HepG2 (cell line): ENCODE data around the gene KLHL12. TPM values are rescaled to one million over a fixed set of nuclear protein-coding genes. Genes with fewer than 3 reads are reported as not detected.

Experiments
- ATAC-seq: fragments of 200-7000 bp; cut with Tn5 transposase; 3 replicates; pipeline ENCODE4 v1.9.1; 2020; ENCODE audit warnings: mild to moderate bottlenecking, moderate library complexity
- BruUV-seq: library from RNA; stranded (reverse); fragments of 400-500 nt; replicated peaks from 2 replicates; lab custom pipeline; 2021; lab: Mats Ljungman, UMichigan
- CTCF ChIA-PET: fragments of 300-600 bp; formaldehyde crosslinking; extraction: SDS; loops from one replicate; lab custom pipeline; 2021; ENCODE audit warnings: low total read pairs, inconsistent platforms, low intra/inter-chr PET ratio; lab: Yijun Ruan, JAX
- POLR2A ChIA-PET: fragments of 350-600 bp; sonication (Branson Sonifier 250); formaldehyde crosslinking; loops from one replicate; lab custom pipeline; 2020; ENCODE audit warnings: antibody characterized with exemption, inconsistent platforms; lab: Yijun Ruan, JAX
- DNase-seq: peaks from one replicate; pipeline ENCODE4 v3.0.0-alpha.2; 2015; ENCODE audit warnings: low spot score
- FAIRE-seq: peaks from 3 replicates; lab custom pipeline; 2011; peaks lifted over from hg19 to GRCh38; lab: Jason Lieb, UNC
- H2AFZ ChIP-seq: one replicate; pipeline ENCODE4 v1.6.1; 2011; ENCODE audit warnings: low read length, inconsistent platforms
- H3K27ac ChIP-seq: fragments of 300-600 bp; 3 replicates; pipeline ENCODE4 v1.8.0; 2011; ENCODE audit warnings: mixed run types, mild to moderate bottlenecking, mixed read lengths, low read length, inconsistent platforms; ENCODE audit not compliant: insufficient read depth; ENCODE audit errors: extremely low read length
- H3K27me3 ChIP-seq, 2 experiments: fragments of 200-600 bp in 1 of 2; 2 replicates in 1 of 2; 3 replicates in 1 of 2; pipeline versions ENCODE4 v1.6.0 to v1.8.0; 2011; ENCODE audit warnings: low read length in 2 of 2, mild to moderate bottlenecking in 2 of 2, moderate library complexity in 2 of 2, inconsistent platforms in 1 of 2; ENCODE audit not compliant: insufficient read depth in 2 of 2, control insufficient read depth in 1 of 2
- H3K36me3 ChIP-seq, 2 experiments: fragments of 200-600 bp in 1 of 2; replicated peaks in 1 of 2; 2 replicates in 1 of 2; 3 replicates in 1 of 2; pipeline versions ENCODE4 v1.5.1 to v1.8.0; 2011; ENCODE audit warnings: low read length in 2 of 2, inconsistent platforms in 1 of 2; ENCODE audit not compliant: insufficient read depth in 2 of 2, control insufficient read depth in 1 of 2
- H3K4me1 ChIP-seq: 2 replicates; pipeline ENCODE4 v1.5.1; 2012; ENCODE audit warnings: low read length, inconsistent platforms; ENCODE audit not compliant: insufficient read depth
- H3K4me2 ChIP-seq: 2 replicates; pipeline ENCODE4 v1.6.0; 2011; ENCODE audit warnings: low read depth, low read length, inconsistent platforms
- H3K4me3 ChIP-seq, 3 experiments: fragments of 200-600 bp in 1 of 3; sonication (generic), shearing (Covaris generic) in 1 of 3; replicated peaks in 1 of 3; 2 replicates each; pipeline ENCODE4 v1.5.1; 2011 to 2016; ENCODE audit warnings: low read length in 3 of 3, inconsistent platforms in 2 of 3, low read depth in 2 of 3, mild to moderate bottlenecking in 2 of 3, control low read depth in 1 of 3, mixed read lengths in 1 of 3; ENCODE audit not compliant: insufficient read depth in 1 of 3
- H3K79me2 ChIP-seq: one replicate; pipeline ENCODE4 v1.6.1; 2011; ENCODE audit warnings: low read length, inconsistent platforms; ENCODE audit not compliant: insufficient read depth
- H3K9ac ChIP-seq: 2 replicates; pipeline ENCODE4 v1.6.0; 2011; ENCODE audit warnings: mild to moderate bottlenecking, low read depth, low read length, inconsistent platforms; ENCODE audit not compliant: insufficient read depth
- H3K9me3 ChIP-seq: 2 replicates; pipeline ENCODE4 v1.5.1; 2012; ENCODE audit warnings: mild to moderate bottlenecking, low read length
- H4K20me1 ChIP-seq: 2 replicates; pipeline ENCODE4 v1.6.0; 2011; ENCODE audit warnings: inconsistent platforms, mild to moderate bottlenecking, low read length, moderate library complexity; ENCODE audit not compliant: insufficient read depth
- CREM ChIP-seq, 2 experiments: sonication (generic) in 1 of 2; formaldehyde crosslinking in 1 of 2; IDR thresholded peaks; 2 replicates each; pipeline versions ENCODE4 v1.4.0 to v1.6.1; 2016 to 2020; ENCODE audit warnings: antibody characterized with exemption in 1 of 2, mild to moderate bottlenecking in 1 of 2, missing genetic modification reagents in 1 of 2
- GPBP1L1 ChIP-seq: sonication (generic); formaldehyde crosslinking; IDR thresholded peaks from 2 replicates; pipeline ENCODE4 v1.5.0; 2020; ENCODE audit warnings: mild to moderate bottlenecking, missing genetic modification reagents
- KDM4B ChIP-seq: sonication (generic); formaldehyde crosslinking; IDR thresholded peaks from 2 replicates; pipeline ENCODE4 v1.4.0; 2020; ENCODE audit warnings: missing genetic modification reagents
- KLF15 ChIP-seq: sonication (generic); formaldehyde crosslinking; IDR thresholded peaks from 2 replicates; pipeline ENCODE4 v1.8.1; 2023; ENCODE audit warnings: borderline replicate concordance, mild to moderate bottlenecking, inconsistent platforms, missing genetic modification reagents, mixed read lengths
- PBX3 ChIP-seq: sonication (generic); formaldehyde crosslinking; IDR thresholded peaks from 2 replicates; pipeline ENCODE4 v1.8.1; 2023; ENCODE audit warnings: missing genetic modification reagents, inconsistent platforms, borderline replicate concordance
- PHF8 ChIP-seq: sonication (generic); formaldehyde crosslinking; IDR thresholded peaks from 2 replicates; pipeline ENCODE4 v1.5.0; 2020; ENCODE audit warnings: missing genetic modification reagents
- THAP9 ChIP-seq: sonication (generic); formaldehyde crosslinking; IDR thresholded peaks from 2 replicates; pipeline ENCODE4; 2020; ENCODE audit warnings: missing genetic modification reagents, mild to moderate bottlenecking, borderline replicate concordance
- ZHX2 ChIP-seq, 2 experiments: sonication (generic) in 1 of 2; formaldehyde crosslinking in 1 of 2; IDR thresholded peaks; 2 replicates each; pipeline versions ENCODE4 v1.6.1 to v1.9.0; 2014 to 2022; ENCODE audit warnings: antibody characterized with exemption in 1 of 2, borderline replicate concordance in 1 of 2, inconsistent platforms in 1 of 2, low read depth in 1 of 2, missing genetic modification reagents in 1 of 2
- ZNF30 ChIP-seq: sonication (generic); formaldehyde crosslinking; IDR thresholded peaks from 2 replicates; pipeline ENCODE4 v1.5.0; 2020; ENCODE audit warnings: mild to moderate bottlenecking, missing genetic modification reagents
- ZNF83 ChIP-seq: sonication (generic); formaldehyde crosslinking; IDR thresholded peaks from 2 replicates; pipeline ENCODE4 v1.4.0; 2020; ENCODE audit warnings: missing genetic modification reagents, mild to moderate bottlenecking, borderline replicate concordance
- WGBS: methylation state at CpG from one replicate; pipeline ENCODE4 v1.1.6; 2017; ENCODE audit warnings: low lambda C conversion rate; 5-methylcytosine and 5-hydroxymethylcytosine counted together
- in situ Hi-C: cut with HindIII; loops from 2 replicates; pipeline ENCODE4 v1.10.0; 2017; ENCODE audit warnings: low pct_unique_long_range_greater_than_20kb; ENCODE audit not compliant: extremely low pct_ligation_motif_present
- intact Hi-C: fragments of 100-400 bp; cut with micrococcal nuclease; formaldehyde crosslinking; loops from one replicate; pipeline ENCODE4 v1.10.0; 2022; ENCODE audit not compliant: unreplicated experiment
- polyA plus RNA-seq, 8 experiments: library from polyadenylated mRNA; depleted of rRNA in 3 of 8; stranded (reverse) in 7 of 8; unstranded in 1 of 8; fragments of >200 nt; fragmentation: Illumina TruSeq in 4 of 8; extraction: Trizol in 4 of 8; gene quantifications; 2 replicates each; pipeline versions ENCODE4 v1.2.1 to v1.2.3, GENCODE V29; 2011 to 2016; ENCODE audit warnings: low read depth in 4 of 8, missing spikeins in 1 of 8, mixed read lengths in 1 of 8; ENCODE audit not compliant: insufficient read depth in 1 of 8
- total RNA-seq, 5 experiments: library from RNA; depleted of rRNA; stranded (reverse); fragments of >200 nt; fragmentation: Illumina TruSeq; extraction: Trizol; gene quantifications; 2 replicates each; pipeline ENCODE4 v1.2.3, GENCODE V29; 2016; ENCODE audit warnings: low read depth in 1 of 5

The KLHL12 gene
- total and polyA plus RNA-seq, 2 of the 13 experiments (the other 11 are each of a cell fraction or from before 2014, with no cell fraction given), result 19.2 to 25.2 TPM

- TF ChIP-seq ZNF30, result no peak
- TF ChIP-seq ZNF83 (CRISPR knock-in tag), result no peak
- no peak for TF ChIP-seq KLF15 (CRISPR knock-in tag)
- TF ChIP-seq, all 625 proteins: peak for 0
Measured at GRCh38 chr1:202951437-202951836, 24.4 kb upstream of the KLHL12 start (continued).

- DNase-seq, result no peak
- intact Hi-C loops, result no loop called here
- Histone ChIP-seq H3K4me3 (no peak overlapping the region), H2AFZ (no peak overlapping the region), H3K27ac (no peak overlapping the region), H3K79me2 (no peaks in the 10 kb centered on the region), H3K9me3 (no peaks in the 10 kb centered on the region), H3K4me2 (no peak overlapping the region), H3K36me3 (peaks cover 28 to 78% of the 10 kb centered on the region in 2 experiments), H4K20me1 (no peaks in the 10 kb centered on the region), H3K9ac (no peak overlapping the region), H3K27me3 (no peaks in the 10 kb centered on the region), H3K4me1 (no peaks in the 10 kb centered on the region)
- POLR2A ChIA-PET, result no interaction called here
- no TSS peak for BruUV-seq
- no peak for FAIRE-seq
- ATAC-seq, result no peak
- CTCF ChIA-PET, result no interaction called here
- in situ Hi-C loops, result no loop called here
- 96% methylated on average over 2 of the region's 2 CpGs for WGBS
- TF ChIP-seq GPBP1L1 (no peak), THAP9 (CRISPR knock-in tag) (no peak), ZHX2 (IDR thresholded peaks at IDR 0.05; ENCODE audit: low read depth) (no peak), ZHX2 (CRISPR knock-in tag; IDR thresholded peaks at IDR 0.05; ENCODE audit: borderline replicate concordance) (no peak), KDM4B (no peak), PBX3 (CRISPR knock-in tag) (no peak), CREM (IDR thresholded peaks at IDR 0.05) (no peak), CREM (CRISPR knock-in tag; IDR thresholded peaks at IDR 0.05) (no peak), PHF8 (CRISPR knock-in tag) (no peak)
Measured at GRCh38 chr1:202945483-202945882, 18.4 kb upstream of the KLHL12 start.
